Prostate gland (tissue), 2 donors: ENCODE results near the gene FGFBP1.

Experiments
- POLR2A ChIP-seq: fragments of 450-650 bp; IDR thresholded peaks from one replicate; pipeline ENCODE4 v1.6.1; 2016; ENCODE audit warnings: antibody characterized with exemption, mild to moderate bottlenecking
- TF ChIP-seq, protein P1 (sequence below), 4 experiments: fragments of 200-600 bp in 2 of 4; fragments of 450-650 bp in 2 of 4; sonication (generic) in 2 of 4; IDR thresholded peaks; 1 replicate in 3 of 4; 2 replicates in 1 of 4; pipeline ENCODE4 v1.5.1; 2016 to 2019; ENCODE audit warnings: antibody characterized with exemption in 4 of 4, mild to moderate bottlenecking in 2 of 4, moderate library complexity in 2 of 4

GRCh38 chr4:15947684-15948083 is 9.1 kb upstream of the FGFBP1 start:
- TF ChIP-seq, protein P1, sequence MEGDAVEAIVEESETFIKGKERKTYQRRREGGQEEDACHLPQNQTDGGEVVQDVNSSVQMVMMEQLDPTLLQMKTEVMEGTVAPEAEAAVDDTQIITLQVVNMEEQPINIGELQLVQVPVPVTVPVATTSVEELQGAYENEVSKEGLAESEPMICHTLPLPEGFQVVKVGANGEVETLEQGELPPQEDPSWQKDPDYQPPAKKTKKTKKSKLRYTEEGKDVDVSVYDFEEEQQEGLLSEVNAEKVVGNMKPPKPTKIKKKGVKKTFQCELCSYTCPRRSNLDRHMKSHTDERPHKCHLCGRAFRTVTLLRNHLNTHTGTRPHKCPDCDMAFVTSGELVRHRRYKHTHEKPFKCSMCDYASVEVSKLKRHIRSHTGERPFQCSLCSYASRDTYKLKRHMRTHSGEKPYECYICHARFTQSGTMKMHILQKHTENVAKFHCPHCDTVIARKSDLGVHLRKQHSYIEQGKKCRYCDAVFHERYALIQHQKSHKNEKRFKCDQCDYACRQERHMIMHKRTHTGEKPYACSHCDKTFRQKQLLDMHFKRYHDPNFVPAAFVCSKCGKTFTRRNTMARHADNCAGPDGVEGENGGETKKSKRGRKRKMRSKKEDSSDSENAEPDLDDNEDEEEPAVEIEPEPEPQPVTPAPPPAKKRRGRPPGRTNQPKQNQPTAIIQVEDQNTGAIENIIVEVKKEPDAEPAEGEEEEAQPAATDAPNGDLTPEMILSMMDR (IDR thresholded peaks at IDR 0.05) = no peak
- no peak for TF ChIP-seq POLR2A
